GM12891 (cell line): ENCODE results near the gene FITM1.

Source experiments
- POLR2A ChIP-seq: IDR thresholded peaks from 2 replicates; pipeline ENCODE4 v1.6.1; 2011; ENCODE audit warnings: low read depth, low read length, control low read depth
- POLR2AphosphoS5 ChIP-seq: IDR thresholded peaks from 2 replicates; pipeline ENCODE4 v1.6.1; 2011; ENCODE audit warnings: low read depth, low read length, control low read depth
- SPI1 ChIP-seq: IDR thresholded peaks from 2 replicates; pipeline ENCODE4 v1.6.1; 2011; ENCODE audit warnings: low read depth, low read length, control low read depth

DNA sequence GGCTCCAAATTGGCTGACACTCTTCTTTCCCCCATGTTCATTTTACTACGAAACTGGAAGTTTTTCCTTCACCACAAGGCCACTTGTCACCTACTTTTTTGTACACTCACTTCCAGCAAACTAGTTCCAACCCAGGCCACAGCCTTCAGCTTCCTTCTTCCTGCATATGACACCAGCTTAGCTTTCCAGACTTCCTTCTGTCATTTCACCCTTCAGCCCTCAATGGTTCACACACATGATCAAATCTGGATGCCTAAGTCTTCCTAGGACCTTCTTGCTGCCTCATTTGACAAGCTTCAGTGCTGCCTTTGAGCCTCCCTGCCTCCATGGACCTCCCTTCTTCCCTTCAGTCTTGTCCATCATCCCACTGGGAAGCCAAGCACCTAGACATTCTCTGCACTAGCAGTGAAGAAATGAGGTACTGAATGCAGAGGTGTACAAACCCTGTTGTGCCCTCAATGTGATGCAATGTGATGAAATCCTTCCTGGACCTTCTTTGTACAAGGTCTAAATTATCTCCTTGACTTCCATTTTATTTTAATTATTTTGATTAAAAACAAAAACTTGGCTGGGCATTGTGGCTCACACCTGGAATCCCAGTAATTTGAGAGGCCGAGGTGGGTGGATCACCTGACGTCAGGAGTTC lies 37.1 kb downstream of the FITM1 start:
- TF ChIP-seq POLR2AphosphoS5 (peak; percentile 79; the same call in 1 of the 2 replicates), POLR2A (no peak), SPI1 (no peak)
